Activated naive CD4-positive, alpha-beta T cell treated with anti-CD3 and anti-CD28 coated beads, Interleukin-2, amount 50 U/mL, for 16 hours (primary cell): ENCODE data around the gene MARS1.

Source experiments
- DNase-seq: peaks from one replicate; pipeline ENCODE4 v3.0.0-alpha.2; 2020

MARS1 gene

DNA sequence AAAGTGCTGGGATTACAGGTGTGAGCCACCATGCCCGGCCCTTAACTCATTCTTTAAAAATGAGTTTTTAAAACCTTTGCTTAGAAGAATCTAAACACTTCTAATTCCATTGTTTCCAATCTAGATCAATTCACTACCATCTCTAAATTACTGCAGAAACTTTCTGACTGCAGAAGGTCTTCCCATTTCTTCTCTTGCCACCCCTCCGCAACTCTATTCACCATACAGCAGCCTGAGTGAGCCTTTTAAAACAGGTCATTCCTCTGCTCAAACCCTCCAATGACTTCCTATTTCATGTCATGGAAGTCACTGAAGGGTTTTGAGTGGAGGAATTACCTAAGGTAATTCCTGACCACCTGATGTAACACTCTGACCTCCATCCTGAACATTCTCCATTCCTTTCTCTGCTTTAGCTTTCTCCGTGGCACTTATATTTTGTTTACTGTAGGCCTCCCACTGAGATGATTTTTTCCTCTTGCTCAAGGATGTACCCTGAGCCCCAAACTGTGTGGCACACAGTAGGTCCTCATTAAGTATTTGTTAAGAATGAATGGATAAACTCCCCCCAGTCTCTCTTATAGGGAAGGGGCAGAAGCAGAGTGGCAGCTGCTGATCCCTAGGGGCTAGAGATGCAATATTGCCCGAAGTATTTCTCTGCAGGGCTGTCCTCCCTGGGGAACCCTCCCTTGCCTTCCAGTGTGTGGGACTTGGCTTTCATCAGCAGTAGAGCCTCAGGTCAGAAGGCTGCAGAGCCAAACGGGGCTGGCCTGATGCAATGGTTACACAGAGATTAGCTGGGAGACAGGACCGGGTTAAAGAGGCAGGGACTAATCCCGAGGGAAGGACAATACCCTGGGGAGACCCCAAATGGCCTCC is 31.3 kb downstream of the MARS1 start:
- peak; percentile 23 for DNase-seq

DNA sequence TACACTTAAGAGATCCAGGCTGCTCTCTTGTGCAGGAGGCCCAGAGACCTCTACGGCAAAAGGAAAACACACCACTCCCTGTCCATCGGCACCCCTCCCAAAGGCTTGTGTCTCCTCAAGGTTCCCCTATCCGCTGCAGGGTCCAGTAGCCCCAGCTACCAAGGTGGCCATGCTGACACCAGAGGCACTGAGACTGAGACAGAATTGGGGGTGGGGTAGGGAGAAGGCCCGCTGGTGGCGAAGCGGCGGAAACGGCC is 31.9 kb downstream of the MARS1 start:
- peak; percentile 20 for DNase-seq

- peak; percentile 100 for DNase-seq
Observed at GRCh38 chr12:57520053-57520818, 32.4 kb downstream of the MARS1 start, which contains the start of gene DDIT3. TSS of gene DDIT3 (minus strand) at chr12:57520514. CDS start at chr12:57517406, 3,108 bp downstream.

- no peak for DNase-seq
Observed at GRCh38 chr12:57521525-57522010, 33.7 kb downstream of the MARS1 start.

- DNase-seq, result peak; percentile 90
Observed at GRCh38 chr12:57522011-57522886, 34.4 kb downstream of the MARS1 start, which contains the start of gene MBD6. TSS of gene MBD6 (plus strand) at chr12:57522824. CDS start at chr12:57524304, 1,480 bp downstream.

- DNase-seq, result peak; percentile 40
Observed at GRCh38 chr12:57522887-57523705, 35.2 kb downstream of the MARS1 start.

- DNase-seq, result no peak
Observed at GRCh38 chr12:57523706-57524614, 36.1 kb downstream of the MARS1 start.

DNA sequence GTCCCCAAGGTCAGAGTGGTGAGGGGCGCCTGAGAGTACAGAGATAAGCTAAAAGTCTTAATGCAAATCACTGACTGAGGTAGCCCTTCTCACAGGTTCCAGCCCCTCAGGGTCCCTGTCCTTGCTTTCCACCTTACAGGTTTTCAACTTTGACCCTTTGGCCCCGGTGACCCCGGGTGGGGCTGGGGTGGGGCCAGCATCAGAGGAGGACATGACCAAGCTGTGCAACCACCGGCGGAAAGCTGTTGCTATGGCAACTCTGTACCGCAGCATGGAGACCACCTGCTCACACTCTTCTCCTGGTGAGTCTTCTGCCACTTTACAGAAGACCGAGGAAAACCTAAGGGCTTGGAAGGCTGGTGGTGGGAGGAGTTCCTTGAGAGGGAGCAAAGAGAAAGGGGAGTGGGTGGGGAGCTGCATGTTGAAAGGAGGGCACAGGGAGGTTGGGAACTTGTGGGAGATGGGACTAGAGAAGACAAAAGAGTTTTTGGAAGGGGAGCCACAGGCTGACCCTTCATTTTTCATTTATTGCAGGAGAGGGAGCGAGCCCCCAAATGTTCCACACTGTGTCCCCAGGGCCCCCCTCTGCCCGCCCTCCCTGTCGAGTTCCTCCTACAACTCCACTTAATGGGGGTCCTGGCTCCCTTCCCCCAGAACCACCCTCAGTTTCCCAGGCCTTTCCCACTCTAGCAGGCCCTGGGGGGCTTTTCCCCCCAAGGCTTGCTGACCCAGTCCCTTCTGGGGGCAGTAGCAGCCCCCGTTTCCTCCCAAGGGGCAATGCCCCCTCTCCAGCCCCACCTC is 37.1 kb downstream of the MARS1 start:
- no peak for DNase-seq

GRCh38 chr12:57525615-57526383 is 37.9 kb downstream of the MARS1 start:
- DNase-seq, result no peak

DNA sequence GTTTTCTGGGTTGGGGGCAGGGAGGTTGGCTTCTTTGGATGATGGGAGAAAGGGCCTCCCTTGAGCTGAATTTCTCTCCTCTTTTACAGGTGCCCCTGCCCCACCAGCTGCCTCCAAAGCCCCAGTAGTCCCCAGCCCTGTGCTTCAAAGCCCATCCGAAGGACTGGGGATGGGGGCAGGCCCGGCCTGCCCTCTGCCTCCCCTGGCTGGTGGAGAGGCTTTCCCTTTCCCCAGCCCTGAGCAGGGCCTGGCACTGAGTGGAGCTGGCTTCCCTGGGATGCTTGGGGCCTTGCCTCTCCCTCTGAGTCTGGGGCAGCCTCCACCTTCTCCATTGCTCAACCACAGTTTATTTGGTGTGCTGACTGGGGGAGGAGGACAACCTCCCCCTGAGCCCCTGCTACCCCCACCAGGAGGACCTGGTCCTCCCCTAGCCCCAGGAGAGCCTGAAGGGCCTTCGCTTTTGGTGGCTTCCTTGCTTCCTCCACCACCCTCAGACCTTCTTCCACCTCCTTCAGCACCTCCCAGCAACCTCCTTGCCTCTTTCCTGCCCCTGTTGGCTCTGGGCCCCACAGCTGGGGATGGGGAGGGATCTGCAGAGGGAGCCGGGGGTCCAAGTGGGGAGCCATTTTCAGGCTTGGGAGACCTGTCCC is 38.7 kb downstream of the MARS1 start:
- DNase-seq, result no peak

GRCh38 chr12:57527184-57527583 is 39.3 kb downstream of the MARS1 start:
- DNase-seq, result no peak

- no peak for DNase-seq
Observed at GRCh38 chr12:57528176-57528575, 40.3 kb downstream of the MARS1 start.

DNA sequence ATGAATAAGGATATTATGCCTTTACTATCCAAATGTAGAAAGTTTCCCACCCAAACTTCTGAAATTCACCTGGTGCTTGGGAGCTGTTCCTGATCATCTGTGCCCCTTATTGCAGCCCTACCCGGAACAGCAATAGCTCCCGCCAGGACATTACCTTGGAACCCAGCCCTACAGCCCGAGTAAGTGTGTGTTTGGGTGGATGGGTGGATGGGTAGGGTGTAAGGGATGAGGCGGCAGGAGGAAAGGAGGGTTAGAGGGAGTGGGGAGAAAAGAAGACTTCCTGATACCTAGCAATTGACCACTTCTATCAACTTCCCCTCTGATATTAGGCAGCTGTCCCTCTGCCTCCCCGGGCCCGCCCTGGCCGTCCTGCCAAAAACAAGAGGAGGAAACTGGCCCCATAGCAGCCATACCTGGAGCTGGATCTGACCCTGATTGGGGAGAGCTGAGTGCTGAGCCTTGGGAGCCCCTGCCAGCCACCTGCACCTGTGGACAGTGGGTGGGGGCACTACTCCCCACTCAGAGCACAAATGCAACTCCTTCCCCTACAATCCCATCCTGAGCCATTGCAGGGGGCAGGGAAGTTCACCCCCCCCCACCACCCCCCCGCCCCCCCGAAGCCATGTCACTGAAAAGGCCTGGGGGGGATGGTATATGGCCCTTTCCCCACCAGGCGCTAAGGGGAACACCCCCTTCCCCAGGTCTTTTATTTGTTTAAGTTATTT is 41.1 kb downstream of the MARS1 start:
- DNase-seq, result no peak

DNA sequence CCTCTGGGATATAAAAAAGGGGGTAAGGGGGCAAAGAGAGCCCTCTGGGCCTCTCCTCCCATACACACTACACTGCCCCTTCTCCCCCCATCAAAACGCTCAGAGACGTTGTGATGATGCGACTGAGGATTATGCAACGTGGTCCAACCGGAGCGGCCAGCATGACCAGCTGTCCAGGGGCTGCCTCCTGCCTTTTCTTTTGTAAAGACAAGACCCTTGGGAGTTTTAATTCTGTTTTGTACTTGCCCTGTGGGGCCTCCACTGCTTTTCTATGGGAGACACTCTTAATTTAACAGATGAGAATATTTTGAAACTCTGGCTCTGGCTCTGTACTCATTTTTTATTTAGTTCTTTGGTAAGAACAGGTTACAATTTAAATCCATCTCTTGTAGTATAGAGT is 42.0 kb downstream of the MARS1 start:
- DNase-seq, result no peak

DNA sequence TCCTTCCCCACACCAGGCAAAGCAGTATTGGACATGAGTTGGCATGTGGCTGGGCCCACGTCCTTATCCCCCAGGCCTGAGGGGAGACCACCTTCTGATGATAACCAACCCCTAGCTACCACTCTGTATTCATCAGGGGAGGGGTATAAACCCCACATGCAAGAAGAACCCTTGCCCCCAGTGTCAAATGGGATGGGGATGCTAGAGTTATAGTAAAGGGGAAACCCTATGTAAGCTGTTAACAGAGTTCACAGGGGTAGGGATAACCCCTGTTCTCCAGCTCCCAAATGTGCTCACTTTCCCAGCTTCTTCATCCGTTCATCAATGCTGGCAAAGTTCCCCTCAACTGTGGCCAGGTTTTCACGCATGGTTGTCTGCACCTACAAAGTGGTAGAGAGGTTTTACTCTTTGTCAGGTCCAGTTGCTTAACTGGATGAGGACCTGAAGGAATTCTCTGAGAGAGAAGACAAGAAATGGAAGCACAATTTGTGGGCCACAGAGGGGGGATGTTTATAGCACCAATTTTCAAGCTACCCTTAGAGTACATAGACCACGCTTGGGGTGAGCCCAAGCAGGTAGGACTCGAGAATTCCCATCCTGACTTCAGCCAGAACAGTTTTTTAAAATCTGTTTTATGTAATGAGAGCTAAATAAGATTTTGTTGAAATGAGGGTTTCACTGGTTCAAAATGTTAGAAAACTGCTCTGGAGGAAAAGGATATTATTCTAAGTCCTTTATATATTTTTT is 42.7 kb downstream of the MARS1 start:
- DNase-seq, result no peak

GRCh38 chr12:57531836-57532235 is 44.0 kb downstream of the MARS1 start:
- DNase-seq, result no peak

DNA sequence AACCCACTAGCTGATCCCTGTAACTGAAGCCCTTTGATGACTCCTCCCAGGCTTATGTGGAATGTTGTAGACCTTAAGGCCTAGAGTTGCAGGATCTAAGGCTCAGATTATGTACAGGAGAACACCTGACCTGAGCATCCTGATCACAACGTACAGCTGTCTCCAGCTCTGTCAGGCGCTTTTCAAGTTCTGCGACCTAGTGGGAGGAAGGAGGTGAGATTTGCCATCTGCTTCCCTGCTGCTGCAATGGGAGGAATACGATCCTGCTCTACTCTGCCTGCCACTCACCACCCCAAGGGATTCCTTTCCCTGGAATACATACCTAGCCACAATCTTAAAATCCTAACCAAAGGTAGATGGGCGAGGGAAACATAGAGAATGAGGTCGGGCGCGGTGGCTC is 45.2 kb downstream of the MARS1 start:
- no peak for DNase-seq
